Activated CD4-positive, alpha-beta memory T cell treated with anti-CD3 and anti-CD28 coated beads for 36 hours (primary cell): ENCODE measurements around the gene MKX. TPM values are rescaled to one million over a fixed set of nuclear protein-coding genes. Genes with fewer than 3 reads are reported as not detected.

Experiments
- CTCF ChIA-PET: fragments of 350-600 bp; sonication (Branson Sonifier 250); formaldehyde crosslinking; loops from one replicate; lab custom pipeline; 2021; ENCODE audit warnings: antibody characterized with exemption, inconsistent platforms; lab: Charles Lee
- POLR2A ChIA-PET: fragments of 350-600 bp; sonication (Branson Sonifier 250); formaldehyde crosslinking; loops from one replicate; lab custom pipeline; 2021; ENCODE audit warnings: antibody characterized with exemption; lab: Charles Lee
- DNase-seq: peaks from one replicate; pipeline ENCODE4 v3.0.0-alpha.2; 2020
- H3K27ac Mint-ChIP-seq: one replicate; pipeline ENCODE4 v1.8.0; 2021; ENCODE audit warnings: mixed read lengths
- H3K27me3 Mint-ChIP-seq: one replicate; pipeline ENCODE4 v1.8.0; 2021; ENCODE audit warnings: mixed read lengths
- H3K36me3 Mint-ChIP-seq: one replicate; pipeline ENCODE4 v1.8.0; 2021; ENCODE audit warnings: mixed read lengths
- H3K4me1 Mint-ChIP-seq: one replicate; pipeline ENCODE4 v1.8.0; 2021; ENCODE audit warnings: low read depth, mixed read lengths
- H3K4me3 Mint-ChIP-seq: one replicate; pipeline ENCODE4 v1.8.0; 2021; ENCODE audit warnings: mild to moderate bottlenecking, mixed read lengths
- H3K9me3 Mint-ChIP-seq: one replicate; pipeline ENCODE4 v1.8.0; 2021; ENCODE audit warnings: mixed read lengths
- intact Hi-C: fragments of 100-400 bp; cut with micrococcal nuclease; formaldehyde crosslinking; loops from one replicate; pipeline ENCODE4 v1.15.1; 2023
- total RNA-seq, 2 experiments: library from RNA; stranded (reverse); gene quantifications; one replicate each; pipeline ENCODE4 v1.2.3, GENCODE V29; 2021

MKX gene
- total RNA-seq, 2 experiments from 2014 or later, result 0.38 to 0.63 TPM

DNA sequence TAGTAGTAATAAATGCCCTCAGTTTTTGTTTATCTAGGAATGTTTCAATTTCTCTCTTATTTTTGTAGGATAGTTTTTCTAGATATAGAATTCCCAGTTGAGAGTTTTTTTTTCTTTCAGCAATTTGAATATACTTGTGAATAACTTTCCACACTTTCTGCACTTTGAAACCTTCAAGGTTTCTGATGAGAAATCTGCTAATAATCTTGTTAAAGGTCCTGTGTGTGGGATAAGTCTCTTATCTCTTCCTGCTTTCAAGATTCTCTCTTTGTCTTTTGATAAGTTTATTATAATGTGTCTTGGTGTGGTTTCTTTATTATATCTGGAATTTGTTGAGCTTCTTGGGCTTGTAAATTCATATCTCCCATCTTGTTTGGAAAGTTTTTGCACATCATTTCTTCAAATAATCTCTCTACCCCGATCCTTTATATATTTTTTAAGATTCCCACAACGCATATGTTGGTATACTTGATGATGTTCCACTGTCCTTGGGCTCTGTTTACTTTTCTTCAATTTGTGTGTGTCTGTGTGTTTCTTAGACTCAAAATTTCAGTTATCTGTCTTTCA is 103.5 kb downstream of the MKX start:
- Mint-ChIP-seq H3K9me3 (peaks cover 9% of the 10 kb centered on the region), H3K27me3 (peaks cover 4% of the 10 kb centered on the region), H3K27ac (no peak overlapping the region), H3K36me3 (no peaks in the 10 kb centered on the region), H3K4me3 (no peak overlapping the region), H3K4me1 (no peaks in the 10 kb centered on the region)
- CTCF ChIA-PET, result no interaction called here
- intact Hi-C loops, result no loop called here
- no peak for DNase-seq
- POLR2A ChIA-PET, result no interaction called here

DNA sequence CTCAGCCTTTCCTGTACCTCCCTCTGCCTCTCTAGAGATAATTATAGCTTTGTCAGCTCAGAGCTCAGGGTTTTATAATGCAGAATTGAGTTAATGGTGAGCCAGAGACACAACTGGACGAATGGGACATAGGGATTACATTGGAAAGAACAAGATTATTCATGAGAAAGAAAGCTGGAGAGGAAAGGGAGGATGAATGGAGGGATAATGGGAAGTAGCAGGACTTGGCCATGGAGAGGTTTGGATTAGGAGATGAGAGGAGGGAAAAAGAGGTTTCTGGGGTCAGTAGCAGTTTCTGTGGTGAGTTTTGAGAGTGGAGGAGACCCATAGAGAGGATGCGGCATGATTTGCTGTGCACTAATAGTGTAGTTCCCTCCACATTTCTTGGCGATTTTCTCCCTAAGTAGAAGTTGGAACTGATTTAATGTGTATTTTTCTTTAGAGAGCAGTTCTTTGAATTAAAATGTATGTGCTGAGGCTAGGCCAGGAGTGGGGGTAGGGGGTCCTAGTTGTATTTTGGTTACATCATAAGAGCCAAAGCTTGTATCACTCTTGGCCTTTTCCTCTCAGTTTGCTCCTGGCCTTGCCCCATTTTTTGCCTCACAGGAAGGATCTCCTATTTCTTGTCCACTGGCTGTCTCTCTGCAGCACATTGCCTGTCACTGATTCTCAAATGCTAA is 107.4 kb downstream of the MKX start:
- ChIA-PET CTCF (no interaction called here), POLR2A (no interaction called here)
- Mint-ChIP-seq H3K4me1 (no peaks in the 10 kb centered on the region), H3K36me3 (no peaks in the 10 kb centered on the region), H3K9me3 (peaks cover 11% of the 10 kb centered on the region), H3K4me3 (no peak overlapping the region), H3K27me3 (no peaks in the 10 kb centered on the region), H3K27ac (no peak overlapping the region)
- intact Hi-C loops, result no loop called here
- no peak for DNase-seq

DNA sequence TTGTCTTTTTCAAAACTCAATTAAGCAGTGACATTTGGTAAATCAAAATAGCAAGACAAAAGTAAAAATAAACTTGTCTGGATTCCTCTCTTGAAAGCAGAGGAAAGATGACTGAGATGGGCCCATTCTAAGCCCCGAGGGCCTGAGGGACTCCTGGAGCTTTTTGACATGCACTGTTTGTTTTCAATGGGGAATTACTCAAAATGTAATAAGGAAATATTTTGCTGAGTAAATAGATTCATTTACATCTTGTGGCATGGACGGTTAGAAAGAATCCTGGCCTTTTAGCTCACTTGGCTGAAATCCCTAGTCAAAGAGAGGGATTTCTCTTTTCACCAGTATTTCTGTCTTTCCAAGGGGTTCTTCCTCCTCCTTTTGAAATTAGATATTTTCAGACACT is 108.0 kb downstream of the MKX start:
- Mint-ChIP-seq H3K27me3 (no peaks in the 10 kb centered on the region), H3K27ac (no peak overlapping the region), H3K4me3 (no peak overlapping the region), H3K4me1 (no peaks in the 10 kb centered on the region), H3K36me3 (no peaks in the 10 kb centered on the region), H3K9me3 (peaks cover 11% of the 10 kb centered on the region)
- intact Hi-C loops, result no loop called here
- POLR2A ChIA-PET, result no interaction called here
- DNase-seq, result no peak
- CTCF ChIA-PET, result no interaction called here

DNA sequence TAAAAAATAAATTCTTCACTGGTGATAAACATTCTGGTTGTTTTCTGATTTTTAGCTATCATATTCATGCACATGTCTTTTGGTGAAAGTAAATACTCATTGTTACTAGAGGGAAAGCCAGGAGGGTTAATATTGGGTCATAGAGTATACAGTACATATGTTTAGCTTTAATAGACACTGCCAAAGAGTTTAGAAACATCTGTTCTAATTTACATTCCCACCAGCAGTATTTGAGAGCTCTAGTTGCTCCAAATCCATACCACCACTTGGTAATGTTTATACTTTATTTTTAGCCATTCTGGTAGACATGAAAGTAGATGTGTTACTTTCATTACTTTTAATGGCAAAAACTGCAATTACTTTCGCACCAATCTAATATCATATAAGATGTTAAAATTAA is 108.8 kb downstream of the MKX start:
- H3K4me3 Mint-ChIP-seq, result no peak overlapping the region
- no peak overlapping the region for H3K27ac Mint-ChIP-seq
- no peaks in the 10 kb centered on the region for H3K4me1 Mint-ChIP-seq
- POLR2A ChIA-PET, result no interaction called here
- no peaks in the 10 kb centered on the region for H3K27me3 Mint-ChIP-seq
- peaks cover 4% of the 10 kb centered on the region for H3K9me3 Mint-ChIP-seq
- intact Hi-C loops, result no loop called here
- CTCF ChIA-PET, result no interaction called here
- no peak for DNase-seq
- no peaks in the 10 kb centered on the region for H3K36me3 Mint-ChIP-seq

DNA sequence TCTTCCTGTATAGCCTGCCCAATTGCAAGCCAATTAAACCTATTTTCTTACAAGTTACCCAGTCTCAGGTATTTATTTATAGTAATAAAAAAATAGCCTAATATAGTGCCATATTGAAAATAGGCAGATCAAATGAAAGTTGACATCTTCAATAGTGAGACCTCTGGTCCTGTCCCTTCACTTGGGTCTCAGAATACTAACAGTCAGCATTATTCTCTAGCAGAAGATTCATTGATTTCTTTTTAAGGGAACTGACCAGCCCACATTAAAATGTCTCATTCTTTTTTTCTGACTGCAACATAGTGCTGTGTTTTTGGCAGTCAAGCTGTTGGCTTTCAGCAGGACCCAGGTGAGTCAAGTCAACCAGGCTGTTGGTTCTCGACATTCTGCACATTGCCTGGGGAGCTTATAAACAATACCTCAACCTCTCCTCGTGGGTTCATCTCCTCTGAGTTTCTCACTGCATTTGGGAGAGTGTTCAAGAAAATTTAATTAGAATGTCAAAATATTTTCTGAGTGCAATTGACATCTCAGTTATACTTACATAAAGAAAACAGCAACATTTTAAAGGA is 109.8 kb downstream of the MKX start:
- Mint-ChIP-seq H3K9me3 (peaks cover 2% of the 10 kb centered on the region), H3K27ac (no peak overlapping the region), H3K27me3 (no peaks in the 10 kb centered on the region), H3K36me3 (no peaks in the 10 kb centered on the region), H3K4me1 (no peaks in the 10 kb centered on the region), H3K4me3 (no peak overlapping the region)
- CTCF ChIA-PET, result interaction anchor here (0.6 kb wide), 1 partner anchor 27 kb away, joined by 3 read pairs; no protein-coding TSS in a partner anchor
- POLR2A ChIA-PET, result no interaction called here
- DNase-seq, result no peak
- intact Hi-C loops, result no loop called here

DNA sequence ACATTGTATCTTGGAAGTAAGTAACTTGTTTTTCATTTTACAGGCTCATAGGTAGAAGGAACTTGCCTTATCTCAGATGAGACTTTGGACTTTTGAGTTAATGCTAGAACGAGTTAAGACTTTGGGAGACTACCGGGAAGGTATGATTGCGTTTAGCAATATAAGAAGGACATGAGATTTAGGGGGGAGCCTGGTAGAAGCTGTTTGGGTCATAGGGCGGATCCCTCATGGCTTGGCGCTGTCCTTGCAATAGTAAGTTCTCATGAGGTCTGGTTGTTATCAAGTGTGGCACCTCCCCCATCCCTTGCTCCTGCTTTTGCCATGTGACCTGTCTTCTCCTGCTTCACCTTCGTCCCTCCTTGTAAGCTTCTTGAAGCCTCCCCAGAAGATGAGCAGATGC is 110.3 kb downstream of the MKX start:
- POLR2A ChIA-PET, result no interaction called here
- intact Hi-C loops, result no loop called here
- no peak overlapping the region for H3K27ac Mint-ChIP-seq
- no peaks in the 10 kb centered on the region for H3K4me1 Mint-ChIP-seq
- H3K36me3 Mint-ChIP-seq, result no peaks in the 10 kb centered on the region
- CTCF ChIA-PET, result interaction anchor here (0.6 kb wide), 1 partner anchor 27 kb away, joined by 3 read pairs; no protein-coding TSS in a partner anchor
- H3K4me3 Mint-ChIP-seq, result no peak overlapping the region
- DNase-seq, result no peak
- peaks cover 2% of the 10 kb centered on the region for H3K9me3 Mint-ChIP-seq
- no peaks in the 10 kb centered on the region for H3K27me3 Mint-ChIP-seq

DNA sequence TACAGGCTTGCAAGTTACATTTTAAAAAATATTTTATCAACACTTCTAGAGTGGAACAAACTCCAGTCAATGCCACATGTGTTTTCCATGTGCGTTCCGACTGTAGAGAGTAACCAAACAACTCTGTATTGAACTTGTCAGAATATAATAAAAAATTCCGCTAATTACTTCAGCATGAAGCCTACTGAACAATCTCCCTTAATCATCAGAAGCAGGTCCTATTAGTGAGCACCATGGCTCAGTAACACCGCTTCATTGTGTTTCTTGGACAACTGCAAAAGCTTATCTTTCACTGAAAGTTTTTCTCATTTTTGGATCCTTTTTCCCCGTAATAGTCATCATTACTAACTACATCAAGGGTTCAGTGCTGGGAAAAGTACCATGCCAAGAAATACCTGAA is 117.0 kb downstream of the MKX start:
- H3K4me1 Mint-ChIP-seq, result no peaks in the 10 kb centered on the region
- H3K36me3 Mint-ChIP-seq, result no peaks in the 10 kb centered on the region
- intact Hi-C loops, result no loop called here
- H3K9me3 Mint-ChIP-seq, result peaks cover 2% of the 10 kb centered on the region
- DNase-seq, result no peak
- no peak overlapping the region for H3K4me3 Mint-ChIP-seq
- no peak overlapping the region for H3K27ac Mint-ChIP-seq
- ChIA-PET CTCF (no interaction called here), POLR2A (no interaction called here)
- H3K27me3 Mint-ChIP-seq, result peaks cover 4% of the 10 kb centered on the region

DNA sequence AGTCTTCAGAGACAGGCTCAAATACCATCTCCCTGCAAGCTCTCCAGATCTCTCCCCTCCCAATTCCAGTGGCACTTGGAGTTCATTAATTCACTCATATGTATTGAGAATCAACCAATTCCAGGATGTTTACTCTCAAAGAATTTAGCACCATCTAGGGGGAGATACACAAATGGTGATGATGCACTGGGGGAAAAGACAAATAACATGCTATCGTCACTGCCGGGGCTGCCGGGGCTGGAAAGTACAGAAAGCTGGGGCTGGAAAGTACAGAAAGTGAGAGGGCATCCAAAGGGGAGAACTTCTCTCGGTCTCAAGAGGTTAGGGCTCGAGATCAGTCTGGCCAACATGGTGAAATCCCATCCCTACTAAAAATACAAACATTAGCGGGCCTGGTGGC is 118.7 kb downstream of the MKX start:
- H3K27ac Mint-ChIP-seq, result no peak overlapping the region
- no peaks in the 10 kb centered on the region for H3K36me3 Mint-ChIP-seq
- no peaks in the 10 kb centered on the region for H3K9me3 Mint-ChIP-seq
- peaks cover 4% of the 10 kb centered on the region for H3K27me3 Mint-ChIP-seq
- no peaks in the 10 kb centered on the region for H3K4me1 Mint-ChIP-seq
- no peak overlapping the region for H3K4me3 Mint-ChIP-seq
- intact Hi-C loops, result no loop called here
- POLR2A ChIA-PET, result no interaction called here
- CTCF ChIA-PET, result interaction anchor here (0.6 kb wide), 1 partner anchor 1110 kb away, joined by 3 read pairs; no protein-coding TSS in a partner anchor
- no peak for DNase-seq

DNA sequence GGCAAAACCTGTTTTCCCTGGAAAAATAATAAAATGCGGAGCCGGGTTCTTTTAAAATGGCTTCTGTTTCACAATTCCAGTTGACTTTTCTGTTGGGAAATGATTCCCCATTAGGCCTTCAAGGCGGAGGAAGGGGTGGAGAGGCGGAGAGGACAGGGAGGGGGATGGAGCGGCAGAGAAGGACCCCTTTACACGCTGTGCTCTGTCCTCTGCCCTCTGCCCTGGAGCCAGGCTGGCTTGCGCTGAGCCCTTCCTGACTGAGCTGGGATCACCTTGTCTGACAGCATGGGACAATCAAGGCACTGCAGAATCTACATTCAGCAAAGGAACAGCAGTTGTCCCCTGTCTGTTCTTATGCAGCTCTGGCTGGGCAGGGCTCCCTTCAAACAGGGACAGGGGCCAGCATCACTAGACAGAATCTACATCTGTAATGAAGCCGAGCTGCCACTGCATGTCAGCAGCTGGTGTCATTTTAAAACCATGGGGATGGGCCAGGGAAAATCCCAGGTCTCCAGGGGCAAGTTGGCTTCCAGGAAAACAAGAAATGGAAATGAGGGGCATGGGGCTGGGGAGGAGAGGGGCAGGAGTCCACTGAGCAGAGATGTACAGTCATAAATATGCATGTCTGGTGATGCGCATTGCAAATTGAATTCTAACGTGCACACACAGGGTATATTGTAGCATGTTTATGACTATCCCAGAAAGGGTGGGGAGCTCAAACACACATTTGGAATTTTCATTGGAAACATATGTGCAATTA is 120.0 kb downstream of the MKX start:
- H3K4me3 Mint-ChIP-seq, result no peak overlapping the region
- peaks cover 4% of the 10 kb centered on the region for H3K27me3 Mint-ChIP-seq
- H3K27ac Mint-ChIP-seq, result no peak overlapping the region
- POLR2A ChIA-PET, result no interaction called here
- no peak for DNase-seq
- H3K9me3 Mint-ChIP-seq, result no peaks in the 10 kb centered on the region
- intact Hi-C loops, result no loop called here
- CTCF ChIA-PET, result interaction anchor here (0.6 kb wide), 1 partner anchor 236 kb away, joined by 3 read pairs; no protein-coding TSS in a partner anchor
- H3K4me1 Mint-ChIP-seq, result no peaks in the 10 kb centered on the region
- no peaks in the 10 kb centered on the region for H3K36me3 Mint-ChIP-seq

DNA sequence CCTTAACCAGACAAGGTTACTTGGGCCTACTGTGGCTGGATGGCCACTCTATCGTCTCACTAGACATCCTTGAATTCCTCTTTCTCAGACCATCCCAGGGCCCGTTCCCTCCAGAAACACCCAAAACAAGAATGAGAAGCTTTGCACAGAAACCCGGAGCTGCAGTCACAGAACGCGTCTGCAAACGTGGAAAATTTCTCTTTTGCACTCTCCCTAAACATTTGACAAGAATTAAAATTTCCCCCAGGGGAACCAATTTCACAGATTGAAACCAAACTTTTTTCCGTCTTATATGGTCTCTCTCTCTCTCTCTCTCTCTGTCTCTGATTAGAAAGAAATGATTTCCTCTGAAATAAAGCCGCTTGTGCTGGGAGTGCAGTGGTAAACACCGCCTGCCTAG is 120.7 kb downstream of the MKX start:
- intact Hi-C loops, result no loop called here

More for the DNA sequence above, 120.7 kb downstream of the MKX start:
- peaks cover 4% of the 10 kb centered on the region for H3K27me3 Mint-ChIP-seq
- no peak overlapping the region for H3K4me3 Mint-ChIP-seq
- ChIA-PET CTCF (no interaction called here), POLR2A (no interaction called here)
- no peaks in the 10 kb centered on the region for H3K36me3 Mint-ChIP-seq
- H3K9me3 Mint-ChIP-seq, result no peaks in the 10 kb centered on the region
- DNase-seq, result no peak
- no peak overlapping the region for H3K27ac Mint-ChIP-seq
- no peaks in the 10 kb centered on the region for H3K4me1 Mint-ChIP-seq
